Upper lobe of left lung (tissue), 4 donors: ENCODE results near the gene RLIM.

Experiments used
- CTCF ChIP-seq, 6 experiments: fragments of 450-650 bp in 4 of 6; fragments of 200-600 bp in 2 of 6; sonication (generic) in 2 of 6; IDR thresholded peaks; one replicate each; pipeline ENCODE4 v1.5.1; 2016 to 2019; ENCODE audit warnings: antibody characterized with exemption in 6 of 6
- EP300 ChIP-seq, 4 donors: sonication (generic); formaldehyde crosslinking; IDR thresholded peaks; one replicate each; pipeline ENCODE4 v1.5.1; 2017; ENCODE audit warnings: antibody characterized with exemption in 4 of 4, control low read depth in 2 of 4
- POLR2A ChIP-seq, 4 donors: fragments of 450-650 bp; IDR thresholded peaks; one replicate each; pipeline ENCODE4 v1.5.1; 2016 to 2017; ENCODE audit warnings: antibody characterized with exemption in 4 of 4, mild to moderate bottlenecking in 2 of 4
- POLR2AphosphoS5 ChIP-seq, 2 donors: sonication (generic); formaldehyde crosslinking; IDR thresholded peaks; one replicate each; pipeline ENCODE4 v1.5.1; 2017; ENCODE audit warnings: antibody characterized with exemption in 2 of 2

GRCh38 chrX:74614093-74614909, at the start of gene RLIM:
- TF ChIP-seq CTCF (IDR thresholded peaks at IDR 0.05) (no peak), POLR2A (IDR thresholded peaks at IDR 0.05) (peak in 3 of 4 donors; percentile 46 to 87 (median 83)), POLR2AphosphoS5 (IDR thresholded peaks at IDR 0.05) (peak; percentile 92 to 96), EP300 (IDR thresholded peaks at IDR 0.05) (peak in 3 of 4 donors; percentile 61 to 86 (median 80))
